Measurements from ENCODE around the gene CAMSAP1.

The CAMSAP1 gene

GRCh38 chr9:135805422-135806022 lies 101.8 kb downstream of the CAMSAP1 start:
- no peak; the same call in 2 of the 3 replicates for ATAC-seq
- TF ChIP-seq ARNTL (CRISPR knock-in tag; IDR thresholded peaks at IDR 0.05; ENCODE audit: borderline replicate concordance, low read depth) (no peak), ZC3H10 (CRISPR knock-in tag; IDR thresholded peaks at IDR 0.05) (no peak), ZFP30 (CRISPR knock-in tag; IDR thresholded peaks at IDR 0.05) (no peak), TCF4 (CRISPR knock-in tag; IDR thresholded peaks at IDR 0.05; ENCODE audit: borderline replicate concordance) (no peak), POU6F1 (CRISPR knock-in tag; IDR thresholded peaks at IDR 0.05; ENCODE audit: borderline replicate concordance, low read depth) (no peak), TSHZ2 (CRISPR knock-in tag; IDR thresholded peaks at IDR 0.05) (no peak), ESRRG (CRISPR knock-in tag; IDR thresholded peaks at IDR 0.05) (no peak), ISL1 (CRISPR knock-in tag; IDR thresholded peaks at IDR 0.05) (no peak), ZFP3 (CRISPR knock-in tag; IDR thresholded peaks at IDR 0.05) (no peak), CSDC2 (CRISPR knock-in tag; IDR thresholded peaks at IDR 0.05) (no peak), BACH2 (CRISPR knock-in tag; IDR thresholded peaks at IDR 0.05; ENCODE audit: borderline replicate concordance) (no peak), RARB (CRISPR knock-in tag; IDR thresholded peaks at IDR 0.05) (no peak), PATZ1 (CRISPR knock-in tag; IDR thresholded peaks at IDR 0.05; ENCODE audit: borderline replicate concordance) (no peak), OSR1 (CRISPR knock-in tag; IDR thresholded peaks at IDR 0.05) (no peak), CSRNP3 (CRISPR knock-in tag; IDR thresholded peaks at IDR 0.05) (no peak), ZNF8 (CRISPR knock-in tag; IDR thresholded peaks at IDR 0.05) (no peak)

DNA sequence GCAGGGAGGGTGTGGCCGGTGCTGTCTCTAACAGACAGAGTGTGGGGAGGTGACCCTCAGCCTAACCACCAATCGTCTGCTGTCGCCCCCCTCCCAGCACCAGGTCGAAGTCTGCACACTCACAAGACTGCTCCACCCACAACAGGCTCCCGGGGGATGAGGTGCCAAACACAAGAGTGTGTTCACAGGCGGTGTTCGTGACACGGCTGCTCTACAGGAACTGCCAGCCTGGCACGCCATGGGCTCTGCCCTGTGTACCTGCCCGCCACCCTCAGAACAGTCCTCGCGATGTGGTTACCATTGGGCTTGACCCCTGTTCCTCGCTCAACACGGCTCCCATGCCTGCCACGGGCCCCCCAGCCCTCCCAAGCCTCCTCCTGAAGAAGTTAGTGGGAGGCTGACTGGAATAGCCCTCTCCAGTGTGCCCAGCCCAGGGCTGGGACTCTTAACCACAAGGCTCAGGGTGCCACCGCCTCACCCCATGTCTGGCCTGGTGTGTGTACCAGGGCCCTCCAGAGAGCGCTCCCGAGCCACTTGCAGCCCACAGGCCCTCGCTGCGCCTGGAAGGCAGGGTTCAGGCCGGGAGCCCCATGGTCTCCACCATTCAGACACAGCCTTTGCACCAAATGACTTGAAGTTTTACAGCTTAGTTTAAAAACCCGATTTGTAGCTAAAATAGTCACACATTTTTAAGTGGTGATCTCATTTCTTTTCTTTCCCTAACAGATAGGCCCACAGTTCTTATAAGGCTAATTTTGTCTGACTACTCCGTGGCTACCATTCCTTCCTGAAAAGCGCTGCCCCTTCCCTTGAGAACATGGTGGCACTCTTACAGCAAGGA lies 102.5 kb downstream of the CAMSAP1 start:
- TF ChIP-seq ZFP30 (CRISPR knock-in tag; IDR thresholded peaks at IDR 0.05) (no peak), ESRRG (CRISPR knock-in tag; IDR thresholded peaks at IDR 0.05) (no peak), TSHZ2 (CRISPR knock-in tag; IDR thresholded peaks at IDR 0.05) (no peak), CSRNP3 (CRISPR knock-in tag; IDR thresholded peaks at IDR 0.05) (no peak), PPARA (CRISPR knock-in tag; IDR thresholded peaks at IDR 0.05; ENCODE audit: borderline replicate concordance) (no peak), ARNTL (CRISPR knock-in tag; IDR thresholded peaks at IDR 0.05; ENCODE audit: borderline replicate concordance, low read depth) (no peak), ISL1 (CRISPR knock-in tag; IDR thresholded peaks at IDR 0.05) (no peak), CSDC2 (CRISPR knock-in tag; IDR thresholded peaks at IDR 0.05) (no peak), RARB (CRISPR knock-in tag; IDR thresholded peaks at IDR 0.05) (no peak), ZFP3 (CRISPR knock-in tag; IDR thresholded peaks at IDR 0.05) (no peak), ZNF70 (CRISPR knock-in tag; IDR thresholded peaks at IDR 0.05) (no peak), TCF4 (CRISPR knock-in tag; IDR thresholded peaks at IDR 0.05; ENCODE audit: borderline replicate concordance) (no peak), ZNF8 (CRISPR knock-in tag; IDR thresholded peaks at IDR 0.05) (no peak)
- ATAC-seq, result peak; percentile 47

Data from SK-N-SH treated with all-trans-retinoic acid at 6 μM for 48 hours (cell line).